ENCODE measurements around the gene KRT39. TPM values are rescaled to one million over a fixed set of nuclear protein-coding genes. Genes with fewer than 3 reads are reported as not detected.

Gene KRT39
- total RNA-seq, 1 experiment from 2014 or later: not detected

Small RNAs within 50 kb of the gene (small RNA-seq; reads per million reads assigned to genes)
- 0 reads per million in 2 experiments for gene KRTAP3-4P

Other genes starting within 250 kb of the KRT39 start
- not detected in 2 replicates for gene KRT25, start 211.6 kb downstream of the KRT39 start, total RNA-seq (2014; rRNA removed; shearing (Covaris generic))
- gene KRT26, start 194.7 kb downstream of the KRT39 start, total RNA-seq (2014; rRNA removed; shearing (Covaris generic)): not detected in 2 replicates
- gene KRT27, start 184.4 kb downstream of the KRT39 start, total RNA-seq (2014; rRNA removed; shearing (Covaris generic)): not detected in 2 replicates
- gene KRT28, start 167.0 kb downstream of the KRT39 start, total RNA-seq (2014; rRNA removed; shearing (Covaris generic)): not detected in 2 replicates
- gene KRT10, start 144.3 kb downstream of the KRT39 start, total RNA-seq (2014; rRNA removed; shearing (Covaris generic)): 36.8 and 38.4 TPM in 2 replicates
- not detected in 2 replicates for gene KRT12, start 99.7 kb downstream of the KRT39 start, total RNA-seq (2014; rRNA removed; shearing (Covaris generic))
- not detected in 2 replicates for gene KRT20, start 81.7 kb downstream of the KRT39 start, total RNA-seq (2014; rRNA removed; shearing (Covaris generic))
- 0.07 TPM in 1 of 2 replicates, not detected in the other for gene KRT23, start 29.3 kb downstream of the KRT39 start, total RNA-seq (2014; rRNA removed; shearing (Covaris generic))
- gene KRT40, start 17.4 kb upstream of the KRT39 start, total RNA-seq (2014; rRNA removed; shearing (Covaris generic)): not detected in 2 replicates
- gene KRTAP3-3, start 27.2 kb upstream of the KRT39 start, total RNA-seq (2014; rRNA removed; shearing (Covaris generic)): not detected in 2 replicates
- not detected in 2 replicates for gene KRTAP3-2, start 33.0 kb upstream of the KRT39 start, total RNA-seq (2014; rRNA removed; shearing (Covaris generic))
- gene KRTAP3-1, start 42.2 kb upstream of the KRT39 start, total RNA-seq (2014; rRNA removed; shearing (Covaris generic)): not detected in 2 replicates
- gene KRTAP1-5, start 60.3 kb upstream of the KRT39 start, total RNA-seq (2014; rRNA removed; shearing (Covaris generic)): not detected in 2 replicates
- not detected in 2 replicates for gene KRTAP1-4, start 63.2 kb upstream of the KRT39 start, total RNA-seq (2014; rRNA removed; shearing (Covaris generic))
- gene KRTAP1-3, start 67.9 kb upstream of the KRT39 start, total RNA-seq (2014; rRNA removed; shearing (Covaris generic)): not detected in 2 replicates
- gene KRTAP1-1, start 74.5 kb upstream of the KRT39 start, total RNA-seq (2014; rRNA removed; shearing (Covaris generic)): not detected in 2 replicates
- not detected in 2 replicates for gene KRTAP2-1, start 80.4 kb upstream of the KRT39 start, total RNA-seq (2014; rRNA removed; shearing (Covaris generic))
- not detected in 2 replicates for gene KRTAP2-2, start 88.3 kb upstream of the KRT39 start, total RNA-seq (2014; rRNA removed; shearing (Covaris generic))
- not detected in 2 replicates for gene KRTAP2-3, start 93.2 kb upstream of the KRT39 start, total RNA-seq (2014; rRNA removed; shearing (Covaris generic))
- gene KRTAP2-4, start 98.9 kb upstream of the KRT39 start, total RNA-seq (2014; rRNA removed; shearing (Covaris generic)): not detected in 2 replicates
- not detected in 2 replicates for gene KRTAP4-7, start 117.2 kb upstream of the KRT39 start, total RNA-seq (2014; rRNA removed; shearing (Covaris generic))
- not detected in 2 replicates for gene KRTAP4-8, start 131.2 kb upstream of the KRT39 start, total RNA-seq (2014; rRNA removed; shearing (Covaris generic))
- gene KRTAP4-16, start 135.3 kb upstream of the KRT39 start, total RNA-seq (2014; rRNA removed; shearing (Covaris generic)): not detected in 2 replicates
- gene KRTAP4-9, start 138.4 kb upstream of the KRT39 start, total RNA-seq (2014; rRNA removed; shearing (Covaris generic)): not detected in 2 replicates
- gene KRTAP4-11, start 151.4 kb upstream of the KRT39 start, total RNA-seq (2014; rRNA removed; shearing (Covaris generic)): not detected in 2 replicates
- not detected in 2 replicates for gene KRTAP4-12, start 157.2 kb upstream of the KRT39 start, total RNA-seq (2014; rRNA removed; shearing (Covaris generic))
- not detected in 2 replicates for gene KRTAP4-6, start 173.6 kb upstream of the KRT39 start, total RNA-seq (2014; rRNA removed; shearing (Covaris generic))
- not detected in 2 replicates for gene KRTAP4-5, start 182.9 kb upstream of the KRT39 start, total RNA-seq (2014; rRNA removed; shearing (Covaris generic))
- gene KRTAP4-4, start 193.8 kb upstream of the KRT39 start, total RNA-seq (2014; rRNA removed; shearing (Covaris generic)): not detected in 2 replicates
- not detected in 2 replicates for gene KRTAP4-3, start 201.3 kb upstream of the KRT39 start, total RNA-seq (2014; rRNA removed; shearing (Covaris generic))
- gene KRTAP4-2, start 211.3 kb upstream of the KRT39 start, total RNA-seq (2014; rRNA removed; shearing (Covaris generic)): not detected in 2 replicates
- 0.17 TPM in 1 of 2 replicates, not detected in the other for gene KRTAP4-1, start 218.0 kb upstream of the KRT39 start, total RNA-seq (2014; rRNA removed; shearing (Covaris generic))
- not detected in 2 replicates for gene KRTAP9-1, start 222.9 kb upstream of the KRT39 start, total RNA-seq (2014; rRNA removed; shearing (Covaris generic))

Measured in NCI-H460 (cell line).